Measurements from ENCODE around the gene CDC42BPG.
A peak's percentile ranks its signal among the peaks of the same experiment; 100 is the strongest.

- TF ChIP-seq CTCF (IDR thresholded peaks at IDR 0.05; ENCODE audit: control extremely low read depth in 1 of 3, insufficient read depth in 1 of 3, low read depth in 1 of 3, low read length in 3 of 3) = no peak
- TF ChIP-seq SRF (IDR thresholded peaks at IDR 0.05; ENCODE audit: low read depth, low read length) = no peak
- no peak for TF ChIP-seq CEBPB (IDR thresholded peaks at IDR 0.05; ENCODE audit: low read depth, low read length)
- no peak for TF ChIP-seq SIX5 (IDR thresholded peaks at IDR 0.05; ENCODE audit: low read depth, low read length)
- no peak for TF ChIP-seq ZNF274 (IDR thresholded peaks at IDR 0.05; ENCODE audit: borderline replicate concordance, extremely low read depth, low read length)
- no peak for TF ChIP-seq KDM5A (IDR thresholded peaks at IDR 0.05; ENCODE audit: low read length)
- TF ChIP-seq TAF7 (optimal IDR thresholded peaks at IDR 0.05; ENCODE audit: borderline replicate concordance, low read depth, low read length) = no peak
- TF ChIP-seq EP300 (IDR thresholded peaks at IDR 0.05; ENCODE audit: borderline replicate concordance in 1 of 2, low read depth in 2 of 2, low read length in 2 of 2) = no peak
- TF ChIP-seq KDM4A (IDR thresholded peaks at IDR 0.05; ENCODE audit: low read depth, low read length, severe bottlenecking) = peak; percentile 76
- TF ChIP-seq NRF1 (IDR thresholded peaks at IDR 0.05; ENCODE audit: low read depth, low read length) = no peak
- peak; percentile 59 for TF ChIP-seq ASH2L (IDR thresholded peaks at IDR 0.05; ENCODE audit: low read length)
- TF ChIP-seq TAF1 (IDR thresholded peaks at IDR 0.05; ENCODE audit: low read depth, low read length) = no peak
Observed at GRCh38 chr11:64878223-64878493, 33.7 kb upstream of the CDC42BPG start.
